ENCODE data around the gene SETD1A. TPM values are rescaled to one million over a fixed set of nuclear protein-coding genes. Genes with fewer than 3 reads are reported as not detected.

Gene SETD1A
- total and polyA plus RNA-seq, 4 donors: 4.4 to 19.7 (median 13.1) TPM

- ATAC-seq (ENCODE audit: low FRiP score): no peak
- Histone ChIP-seq H3K4me3 (ENCODE audit: low read length in 2 of 2) (no peak overlapping the region), H3K4me1 (ENCODE audit: control insufficient read depth in 1 of 2, insufficient read depth in 2 of 2, low read length in 2 of 2) (no peaks in the 10 kb centered on the region), H3K36me3 (ENCODE audit: control insufficient read depth in 1 of 2, insufficient read depth in 2 of 2, low read length in 1 of 2) (peaks cover 0 to 2% of the 10 kb centered on the region in 2 donors), H3K27me3 (ENCODE audit: control insufficient read depth in 1 of 2, insufficient read depth in 2 of 2, low read length in 1 of 2) (no peaks in the 10 kb centered on the region), H3K27ac (ENCODE audit: low read depth in 1 of 2, low read length in 2 of 2) (no peak overlapping the region), H3K9me3 (ENCODE audit: control insufficient read depth, low read length) (no peaks in the 10 kb centered on the region)
- intact Hi-C loops (cut with DNase I): no loop called here
- 85 to 88% methylated on average over 21 to 22 of the region's 22 CpGs for WGBS, 2 donors
- no peak for DNase-seq
These were observed 30.4 kb upstream of the SETD1A start for GRCh38 chr16:30926937-30927788.

- peaks cover 0 to 2% of the 10 kb centered on the region in 2 donors for H3K36me3 ChIP-seq (ENCODE audit: control insufficient read depth in 1 of 2, insufficient read depth in 2 of 2, low read length in 1 of 2)
- intact Hi-C loops (cut with DNase I): no loop called here
- H3K27me3 ChIP-seq (ENCODE audit: control insufficient read depth in 1 of 2, insufficient read depth in 2 of 2, low read length in 1 of 2): no peaks in the 10 kb centered on the region
- 50 to 54% methylated on average over 15 of the region's 15 CpGs for WGBS, 2 donors
- H3K27ac ChIP-seq (ENCODE audit: low read depth in 1 of 2, low read length in 2 of 2): no peak overlapping the region
- DNase-seq (no peak), ATAC-seq (ENCODE audit: low FRiP score) (no peak)
- H3K4me3 ChIP-seq (ENCODE audit: low read length in 2 of 2): no peak overlapping the region
- no peaks in the 10 kb centered on the region for H3K4me1 ChIP-seq (ENCODE audit: control insufficient read depth in 1 of 2, insufficient read depth in 2 of 2, low read length in 2 of 2)
- H3K9me3 ChIP-seq (ENCODE audit: control insufficient read depth, low read length): no peaks in the 10 kb centered on the region
These were observed 29.7 kb upstream of the SETD1A start for GRCh38 chr16:30927789-30928378.

- Histone ChIP-seq H3K36me3 (ENCODE audit: control insufficient read depth in 1 of 2, insufficient read depth in 2 of 2, low read length in 1 of 2) (peaks cover 0 to 2% of the 10 kb centered on the region in 2 donors), H3K4me1 (ENCODE audit: control insufficient read depth in 1 of 2, insufficient read depth in 2 of 2, low read length in 2 of 2) (no peaks in the 10 kb centered on the region), H3K9me3 (ENCODE audit: control insufficient read depth, low read length) (no peaks in the 10 kb centered on the region), H3K27ac (ENCODE audit: low read depth in 1 of 2, low read length in 2 of 2) (no peak overlapping the region), H3K27me3 (ENCODE audit: control insufficient read depth in 1 of 2, insufficient read depth in 2 of 2, low read length in 1 of 2) (no peaks in the 10 kb centered on the region), H3K4me3 (ENCODE audit: low read length in 2 of 2) (no peak overlapping the region)
- DNase-seq (no peak), ATAC-seq (ENCODE audit: low FRiP score) (no peak)
- intact Hi-C loops (cut with DNase I): no loop called here
- WGBS, 2 donors: 83 to 89% methylated on average over 11 of the region's 11 CpGs
These were observed 29.2 kb upstream of the SETD1A start for GRCh38 chr16:30928390-30928789.

- H3K36me3 ChIP-seq (ENCODE audit: control insufficient read depth in 1 of 2, insufficient read depth in 2 of 2, low read length in 1 of 2): peaks cover 0 to 2% of the 10 kb centered on the region in 2 donors
- intact Hi-C loops (cut with DNase I): no loop called here
- no peaks in the 10 kb centered on the region for H3K4me1 ChIP-seq (ENCODE audit: control insufficient read depth in 1 of 2, insufficient read depth in 2 of 2, low read length in 2 of 2)
- ATAC-seq (ENCODE audit: low FRiP score) (no peak), DNase-seq (no peak)
- no peaks in the 10 kb centered on the region for H3K9me3 ChIP-seq (ENCODE audit: control insufficient read depth, low read length)
- 76 to 79% methylated on average over 7 of the region's 7 CpGs for WGBS, 2 donors
- no peak overlapping the region for H3K27ac ChIP-seq (ENCODE audit: low read depth in 1 of 2, low read length in 2 of 2)
- H3K27me3 ChIP-seq (ENCODE audit: control insufficient read depth in 1 of 2, insufficient read depth in 2 of 2, low read length in 1 of 2): no peaks in the 10 kb centered on the region
- H3K4me3 ChIP-seq (ENCODE audit: low read length in 2 of 2): no peak overlapping the region
These were observed 28.4 kb upstream of the SETD1A start for GRCh38 chr16:30929167-30929566.

GRCh38 chr16:30930160-30930571, 27.4 kb upstream of the SETD1A start:
- DNase-seq (no peak), ATAC-seq (ENCODE audit: low FRiP score) (no peak)
- peaks cover 0 to 2% of the 10 kb centered on the region in 2 donors for H3K36me3 ChIP-seq (ENCODE audit: control insufficient read depth in 1 of 2, insufficient read depth in 2 of 2, low read length in 1 of 2)
- H3K9me3 ChIP-seq (ENCODE audit: control insufficient read depth, low read length): no peaks in the 10 kb centered on the region
- H3K4me3 ChIP-seq (ENCODE audit: low read length in 2 of 2): no peak overlapping the region
- 92 to 93% methylated on average over 34 to 35 of the region's 35 CpGs for WGBS, 2 donors
- intact Hi-C loops (cut with DNase I): no loop called here
- no peak overlapping the region for H3K27ac ChIP-seq (ENCODE audit: low read depth in 1 of 2, low read length in 2 of 2)
- H3K4me1 ChIP-seq (ENCODE audit: control insufficient read depth in 1 of 2, insufficient read depth in 2 of 2, low read length in 2 of 2): no peaks in the 10 kb centered on the region
- H3K27me3 ChIP-seq (ENCODE audit: control insufficient read depth in 1 of 2, insufficient read depth in 2 of 2, low read length in 1 of 2): no peaks in the 10 kb centered on the region

GRCh38 chr16:30931068-30931650, 26.4 kb upstream of the SETD1A start:
- H3K36me3 ChIP-seq (ENCODE audit: control insufficient read depth in 1 of 2, insufficient read depth in 2 of 2, low read length in 1 of 2): peaks cover 0 to 2% of the 10 kb centered on the region in 2 donors
- intact Hi-C loops (cut with DNase I): no loop called here
- H3K27me3 ChIP-seq (ENCODE audit: control insufficient read depth in 1 of 2, insufficient read depth in 2 of 2, low read length in 1 of 2): no peaks in the 10 kb centered on the region
- no peak overlapping the region for H3K4me3 ChIP-seq (ENCODE audit: low read length in 2 of 2)
- no peaks in the 10 kb centered on the region for H3K9me3 ChIP-seq (ENCODE audit: control insufficient read depth, low read length)
- H3K27ac ChIP-seq (ENCODE audit: low read depth in 1 of 2, low read length in 2 of 2): no peak overlapping the region
- no peaks in the 10 kb centered on the region for H3K4me1 ChIP-seq (ENCODE audit: control insufficient read depth in 1 of 2, insufficient read depth in 2 of 2, low read length in 2 of 2)
- DNase-seq (no peak), ATAC-seq (ENCODE audit: low FRiP score) (no peak)
- 73% methylated on average over 12 of the region's 12 CpGs for whole genome bisulfite sequencing, 2 donors

- H3K4me1 ChIP-seq (ENCODE audit: control insufficient read depth in 1 of 2, insufficient read depth in 2 of 2, low read length in 2 of 2): no peaks in the 10 kb centered on the region
- H3K36me3 ChIP-seq (ENCODE audit: control insufficient read depth in 1 of 2, insufficient read depth in 2 of 2, low read length in 1 of 2): peaks cover 0 to 2% of the 10 kb centered on the region in 2 donors
- H3K27me3 ChIP-seq (ENCODE audit: control insufficient read depth in 1 of 2, insufficient read depth in 2 of 2, low read length in 1 of 2): no peaks in the 10 kb centered on the region
- intact Hi-C loops (cut with DNase I): no loop called here
- no peak overlapping the region for H3K27ac ChIP-seq (ENCODE audit: low read depth in 1 of 2, low read length in 2 of 2)
- 69% methylated on average over 12 of the region's 12 CpGs for WGBS, 2 donors
- no peak overlapping the region for H3K4me3 ChIP-seq (ENCODE audit: low read length in 2 of 2)
- DNase-seq (no peak), ATAC-seq (ENCODE audit: low FRiP score) (peak; percentile 14)
- no peaks in the 10 kb centered on the region for H3K9me3 ChIP-seq (ENCODE audit: control insufficient read depth, low read length)
These were observed 22.6 kb upstream of the SETD1A start for GRCh38 chr16:30934827-30935557.

- H3K4me1 ChIP-seq (ENCODE audit: control insufficient read depth in 1 of 2, insufficient read depth in 2 of 2, low read length in 2 of 2): no peaks in the 10 kb centered on the region
- no peaks in the 10 kb centered on the region for H3K27me3 ChIP-seq (ENCODE audit: control insufficient read depth in 1 of 2, insufficient read depth in 2 of 2, low read length in 1 of 2)
- no peak overlapping the region for H3K4me3 ChIP-seq (ENCODE audit: low read length in 2 of 2)
- no peak for ATAC-seq (ENCODE audit: low FRiP score)
- H3K27ac ChIP-seq (ENCODE audit: low read depth in 1 of 2, low read length in 2 of 2): peak overlapping the region in 1 of 2 donors; percentile 85
- intact Hi-C loops (cut with DNase I): no loop called here
- DNase-seq: no peak
- no peaks in the 10 kb centered on the region for H3K36me3 ChIP-seq (ENCODE audit: control insufficient read depth in 1 of 2, insufficient read depth in 2 of 2, low read length in 1 of 2)
- 35 to 37% methylated on average over 5 of the region's 5 CpGs for WGBS, 2 donors
- no peaks in the 10 kb centered on the region for H3K9me3 ChIP-seq (ENCODE audit: control insufficient read depth, low read length)
These were observed 19.9 kb upstream of the SETD1A start for GRCh38 chr16:30937692-30938091.
